HepG2 (cell line): ENCODE measurements around the gene COX15.

ENCODE experiments used
- CTCF ChIP-seq: sonication (generic); formaldehyde crosslinking; IDR thresholded peaks from 2 replicates; pipeline ENCODE4 v1.5.0; 2020; ENCODE audit warnings: mild to moderate bottlenecking, missing genetic modification reagents, moderate library complexity
- HINFP ChIP-seq: sonication (generic); formaldehyde crosslinking; IDR thresholded peaks from 2 replicates; pipeline ENCODE4 v1.4.0; 2020; ENCODE audit warnings: low read depth, mild to moderate bottlenecking, missing genetic modification reagents
- POGK ChIP-seq: sonication (generic); formaldehyde crosslinking; conservative IDR thresholded peaks from 2 replicates; pipeline ENCODE4 v1.8.0; 2022; ENCODE audit warnings: mild to moderate bottlenecking, moderate library complexity, missing genetic modification reagents

- TF ChIP-seq CTCF (no peak), POGK (CRISPR knock-in tag) (no peak), HINFP (no peak)
Observed at GRCh38 chr10:99766302-99766681, 34.4 kb upstream of the COX15 start.
